HG02571 (cell line): ENCODE data around the gene OOSP1.
"Not testable (repeated sequence)": the region's sequence is repeated elsewhere in the genome, so short reads cannot be mapped to it uniquely, and the experiment has no call there.

ENCODE experiments used
- ATAC-seq: cut with Tn5 transposase; IDR thresholded peaks from one replicate; pipeline ENCODE4 v1.9.1; 2021; ENCODE audit warnings: mild to moderate bottlenecking, moderate library complexity; ENCODE audit not compliant: unreplicated experiment

Gene OOSP1, protein sequence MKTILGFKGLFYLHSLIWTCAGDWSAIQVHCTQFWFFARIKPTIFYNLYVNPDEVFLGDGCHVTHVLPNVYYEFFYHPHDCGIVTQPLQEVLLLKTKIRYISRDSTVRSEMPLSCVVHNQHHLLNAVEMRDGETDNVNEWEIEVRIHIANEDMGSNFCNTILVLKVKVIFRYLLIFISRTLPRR

DNA sequence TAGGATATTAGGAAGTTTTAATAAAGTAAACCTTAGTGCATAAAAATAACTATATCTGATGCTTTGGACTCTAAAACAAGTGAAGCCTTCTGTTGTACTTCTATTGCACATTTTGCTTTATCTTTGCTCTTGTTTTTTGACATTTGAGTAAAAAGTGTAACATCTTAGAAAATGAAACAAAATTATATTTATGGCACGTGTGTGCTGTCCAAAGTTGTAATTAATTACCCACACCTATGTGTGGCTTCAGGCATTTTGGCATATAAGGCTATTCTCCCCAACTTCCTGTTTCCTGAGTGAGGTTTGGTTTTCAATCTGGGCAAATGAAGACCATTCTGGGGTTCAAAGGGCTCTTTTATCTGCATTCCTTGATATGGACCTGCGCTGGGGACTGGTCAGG lies at the start of gene OOSP1:
TSS of gene OOSP1 (plus strand) at position 301 of the 400 bp plus-strand sequence. CDS start at position 324, 23 bp downstream.
- ATAC-seq: no peak

DNA sequence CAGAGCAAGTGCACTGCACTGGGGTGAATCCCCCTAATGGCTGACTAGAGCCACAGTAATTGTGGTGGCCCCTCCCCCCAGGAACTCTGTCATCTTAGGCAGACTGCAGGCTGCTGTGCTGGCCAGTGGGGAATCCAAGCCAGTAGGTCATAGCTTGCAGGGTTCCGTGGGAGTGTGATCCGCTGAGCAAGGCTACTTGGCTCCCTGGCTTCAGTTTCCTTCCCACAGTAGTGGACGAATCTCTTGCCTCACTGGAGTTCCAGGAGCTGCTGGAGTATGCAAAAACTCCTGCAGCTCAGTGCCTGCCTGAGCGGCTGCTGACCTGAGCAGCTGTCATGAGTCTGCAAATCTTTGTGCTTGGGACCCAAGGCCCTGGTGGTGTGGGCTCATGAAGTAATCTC lies 46.5 kb upstream of the OOSP1 start:
- ATAC-seq: no peak

DNA sequence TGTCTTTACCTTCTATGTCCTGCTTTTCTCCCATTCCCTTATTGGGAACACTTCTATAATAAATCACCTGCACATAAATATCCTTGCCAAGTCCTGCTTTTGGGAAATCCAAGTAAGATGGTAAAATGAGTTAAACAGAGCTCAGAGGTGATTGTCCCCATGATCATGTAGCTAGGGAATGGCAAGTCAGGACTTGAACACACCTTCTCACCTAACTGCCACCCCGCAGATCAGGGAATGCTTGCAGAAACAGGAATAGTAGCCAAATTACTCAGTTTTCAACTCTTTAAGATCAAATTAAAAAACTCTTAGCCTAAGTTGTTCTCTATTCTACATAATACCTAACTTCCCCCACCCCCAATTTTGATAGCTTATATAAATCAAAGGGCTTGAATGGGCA lies 43.6 kb upstream of the OOSP1 start:
- ATAC-seq: no peak

DNA sequence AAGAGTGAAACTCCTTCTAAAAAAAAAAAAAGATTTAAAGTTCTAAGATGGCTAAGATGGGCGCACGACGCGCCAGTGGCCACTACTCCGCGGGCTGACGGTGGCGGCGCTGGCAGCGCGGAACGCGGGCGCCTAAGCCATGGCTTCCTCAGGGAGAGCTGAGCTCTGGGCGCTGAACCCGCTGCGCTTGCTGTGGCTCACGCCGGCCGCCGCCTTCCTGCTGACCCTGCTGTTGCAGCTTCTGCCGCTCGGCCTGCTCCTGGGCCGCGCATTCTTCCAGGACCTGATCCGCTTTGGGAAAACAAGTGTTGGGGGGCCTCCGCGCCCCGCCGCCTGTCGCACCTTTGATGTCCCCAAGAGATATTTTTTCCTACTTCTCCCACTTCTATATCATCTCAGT lies 40.2 kb upstream of the OOSP1 start:
- no peak for ATAC-seq

DNA sequence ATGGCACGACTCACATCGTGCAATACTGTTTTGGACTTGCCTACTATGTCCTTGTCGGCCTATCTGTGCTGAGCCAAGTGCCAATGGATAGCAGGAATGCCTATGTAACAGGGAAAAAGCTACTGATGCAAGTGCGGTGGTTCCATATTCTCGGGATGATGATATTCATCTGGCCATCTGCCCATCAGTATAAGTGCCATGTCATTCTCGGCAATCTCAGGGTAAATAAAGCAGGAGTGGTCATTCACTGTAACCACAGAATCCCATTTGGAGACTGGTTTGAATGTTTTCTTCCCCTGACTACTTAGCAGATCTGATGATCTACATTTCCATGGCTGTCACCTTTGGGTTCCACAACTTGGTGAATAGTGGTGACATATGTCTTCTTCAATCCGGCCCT lies 39.6 kb upstream of the OOSP1 start:
- no peak for ATAC-seq

DNA sequence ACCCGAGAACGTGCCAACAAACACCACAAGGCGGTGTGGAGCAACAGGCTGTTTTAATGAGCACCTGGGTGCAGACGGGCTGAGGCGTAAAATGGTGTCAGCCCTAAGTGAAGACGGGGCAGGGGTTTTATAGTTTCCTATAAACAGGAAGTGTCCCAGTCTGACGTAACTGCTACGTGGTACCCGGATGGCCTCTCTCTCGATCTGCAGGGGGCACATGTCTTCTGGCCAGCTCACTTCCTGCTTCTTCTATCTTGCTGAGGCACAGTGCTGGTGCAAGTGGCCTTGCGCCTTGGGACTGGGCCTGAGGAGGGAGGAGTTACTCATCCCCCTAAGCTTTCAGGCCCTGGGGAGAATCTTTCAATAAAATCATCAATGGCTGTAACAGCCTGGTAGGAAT lies 38.7 kb upstream of the OOSP1 start:
- ATAC-seq: no peak

DNA sequence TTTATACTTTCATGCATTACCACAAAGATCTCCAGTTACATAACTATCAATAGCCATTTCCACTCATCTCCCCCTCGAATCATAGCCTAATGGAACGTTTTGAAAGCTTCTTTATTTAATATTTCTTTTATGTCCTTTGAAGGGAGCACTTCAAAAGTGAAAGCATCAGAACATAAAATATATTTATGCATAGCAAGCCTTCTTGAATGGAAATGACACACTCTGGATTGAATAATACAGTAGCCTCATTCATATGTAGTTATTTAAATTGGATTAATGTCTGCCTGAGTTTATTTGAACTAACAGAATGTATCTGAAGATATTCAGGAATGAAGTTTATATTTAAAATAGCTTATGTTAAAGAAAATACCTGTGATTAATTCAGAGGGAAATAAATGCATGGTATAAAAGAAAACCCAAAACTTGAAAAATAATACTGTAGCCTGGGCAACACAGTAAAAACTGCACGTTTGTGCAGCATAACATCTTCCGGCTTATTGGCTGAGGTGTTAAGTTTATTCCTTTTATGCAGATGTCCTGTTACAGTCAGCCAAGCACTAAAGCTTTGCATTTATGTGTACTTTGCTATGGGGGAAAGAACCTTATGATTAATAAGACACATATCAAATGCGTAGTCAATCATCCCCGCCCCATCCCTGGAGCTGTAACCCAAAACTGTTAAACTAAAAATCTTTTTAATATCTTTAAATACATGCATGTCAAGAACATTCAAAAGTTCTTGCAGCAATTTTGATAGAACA lies 37.7 kb upstream of the OOSP1 start:
- ATAC-seq: no peak

DNA sequence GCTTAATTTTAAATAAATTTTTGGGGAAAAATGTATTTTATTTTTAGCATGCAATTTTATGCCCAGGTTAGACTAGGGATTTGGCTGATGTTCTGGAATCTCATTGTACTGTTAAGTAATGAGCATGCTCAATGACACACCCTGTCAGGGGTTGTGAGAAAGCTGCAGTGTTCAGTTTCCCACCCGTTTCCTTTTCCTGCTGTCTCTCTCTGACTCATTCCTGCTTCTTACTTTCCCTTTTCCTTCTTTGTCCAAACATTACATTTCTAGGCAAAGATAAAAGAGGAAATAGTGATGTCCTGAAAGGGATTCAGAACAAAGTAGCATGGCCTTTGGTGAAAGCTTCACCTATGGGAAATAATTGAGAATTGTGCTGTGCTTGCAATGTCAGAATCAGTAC lies 36.9 kb upstream of the OOSP1 start:
- ATAC-seq: no peak

DNA sequence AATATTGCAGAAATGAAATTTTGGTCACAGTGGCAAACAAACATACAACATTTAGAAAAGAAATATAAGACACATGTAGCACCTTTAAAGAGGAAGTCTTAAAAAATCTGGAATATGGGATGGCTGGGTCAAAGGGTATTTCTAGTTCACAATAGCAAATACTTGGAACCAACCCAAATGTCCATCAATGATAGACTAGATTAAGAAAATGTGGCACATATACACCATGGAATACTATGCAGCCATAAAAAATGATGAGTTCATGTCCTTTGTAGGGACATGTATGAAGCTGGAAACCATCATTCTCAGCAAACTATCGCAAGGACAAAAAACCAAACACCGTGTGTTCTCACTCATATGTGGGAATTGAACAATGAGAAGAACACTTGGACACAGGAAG lies 34.7 kb upstream of the OOSP1 start:
- ATAC-seq: not testable (repeated sequence)

DNA sequence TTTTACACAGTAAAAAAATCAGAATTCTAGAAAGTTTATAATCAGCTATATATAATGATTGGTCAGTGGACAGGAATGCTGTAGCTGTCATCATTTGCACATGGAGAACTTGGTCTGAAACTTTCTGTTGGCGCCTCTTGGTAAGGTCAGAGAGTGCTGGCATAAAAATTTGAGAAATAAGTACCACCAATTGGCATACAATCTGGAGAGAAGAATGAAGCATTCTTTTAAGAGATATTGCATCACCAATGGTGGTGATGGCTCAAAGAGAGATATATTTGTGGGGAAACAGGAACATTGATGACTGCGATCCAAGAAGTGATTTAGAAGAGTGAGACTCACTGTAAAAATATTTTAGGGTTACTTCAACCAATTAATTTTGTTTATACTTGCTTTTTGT lies 19.8 kb upstream of the OOSP1 start:
- ATAC-seq: no peak

DNA sequence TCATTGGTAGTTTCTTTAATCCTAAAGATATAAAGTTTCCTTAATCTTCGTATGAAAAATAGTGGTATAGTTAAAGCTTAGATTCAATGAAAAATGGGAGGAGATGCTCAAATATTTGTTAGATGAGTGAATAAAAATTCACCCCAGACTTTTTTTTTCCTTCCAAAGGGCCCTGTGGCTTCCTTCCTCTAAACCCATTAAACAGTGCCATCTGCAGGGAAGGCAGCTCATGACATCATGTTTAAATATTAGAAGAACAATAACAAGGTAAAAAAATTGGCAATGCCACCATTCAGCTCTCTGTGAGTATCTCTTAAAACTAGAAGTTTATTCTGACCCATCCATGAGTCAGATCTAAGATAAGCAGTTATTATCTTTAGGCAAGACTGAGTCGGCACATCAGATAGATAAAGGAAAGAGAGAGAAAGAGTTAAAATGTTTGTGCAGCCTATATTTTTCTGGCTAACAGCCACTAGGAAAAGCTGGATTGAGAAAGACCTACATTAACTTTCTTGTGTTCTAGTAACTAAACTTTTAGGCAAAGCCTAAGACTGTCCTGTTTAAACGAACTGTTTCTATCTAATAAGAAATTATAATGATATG lies 19.1 kb upstream of the OOSP1 start:
- no peak for ATAC-seq

DNA sequence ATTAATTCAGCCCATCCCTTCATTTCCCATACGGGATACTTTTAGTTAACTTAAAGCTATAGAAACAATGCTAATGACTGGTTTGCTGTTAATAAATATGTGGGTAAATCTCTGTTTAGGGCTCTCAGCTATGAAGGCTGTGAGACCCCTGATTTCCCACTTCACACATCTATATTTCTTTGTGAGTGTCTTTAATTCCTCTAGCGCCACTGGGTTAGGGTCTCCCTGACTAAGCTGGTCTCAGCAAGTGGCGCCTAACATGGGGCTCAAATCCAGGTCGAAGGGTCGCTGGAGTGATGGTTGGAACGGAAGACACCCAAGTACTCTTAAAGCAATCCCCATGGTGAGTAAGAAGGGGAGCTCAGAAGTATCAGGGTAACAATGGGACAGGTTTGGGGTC lies 14.4 kb upstream of the OOSP1 start:
- no peak for ATAC-seq

DNA sequence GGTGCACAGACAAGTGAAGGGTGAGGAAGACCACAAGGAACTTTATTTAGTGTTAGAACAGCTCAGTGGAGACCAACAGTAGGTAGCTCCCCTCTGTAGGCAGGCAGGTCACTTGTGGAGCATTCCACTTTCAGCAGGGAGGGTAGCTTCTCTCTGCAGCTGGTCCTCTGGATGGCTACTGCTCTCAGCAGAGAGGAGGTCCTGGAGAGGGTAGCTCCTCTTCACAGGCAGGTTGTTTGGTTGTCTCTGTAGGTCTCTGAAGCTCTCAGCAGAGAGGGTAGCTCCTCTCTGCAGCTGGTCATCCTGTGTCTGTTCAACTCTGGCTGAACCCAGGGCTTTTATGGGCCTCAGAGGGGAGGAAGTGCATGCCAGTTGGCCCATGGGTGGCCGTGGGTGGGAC lies 6.5 kb upstream of the OOSP1 start:
- ATAC-seq: no peak

DNA sequence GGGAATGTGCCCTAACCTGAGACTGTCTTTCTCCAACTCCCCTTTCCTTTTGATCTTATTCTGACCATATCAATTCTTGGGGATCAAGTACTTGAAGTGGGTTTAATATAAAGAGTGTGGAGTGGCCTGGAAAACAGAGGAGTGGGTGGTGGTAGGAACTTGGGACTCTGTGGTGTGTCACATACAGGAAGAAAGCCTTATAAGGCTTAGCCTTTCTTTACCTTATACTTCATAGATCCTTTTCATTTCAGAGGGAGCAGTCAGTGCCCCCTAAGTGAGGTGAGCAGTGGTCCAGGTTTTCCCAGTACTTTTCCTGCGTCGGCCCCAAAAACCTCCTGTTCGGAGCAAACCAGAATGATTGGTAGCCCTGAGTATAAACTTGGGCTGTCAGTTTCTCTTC lies 486 bp downstream of the OOSP1 start:
- no peak for ATAC-seq

DNA sequence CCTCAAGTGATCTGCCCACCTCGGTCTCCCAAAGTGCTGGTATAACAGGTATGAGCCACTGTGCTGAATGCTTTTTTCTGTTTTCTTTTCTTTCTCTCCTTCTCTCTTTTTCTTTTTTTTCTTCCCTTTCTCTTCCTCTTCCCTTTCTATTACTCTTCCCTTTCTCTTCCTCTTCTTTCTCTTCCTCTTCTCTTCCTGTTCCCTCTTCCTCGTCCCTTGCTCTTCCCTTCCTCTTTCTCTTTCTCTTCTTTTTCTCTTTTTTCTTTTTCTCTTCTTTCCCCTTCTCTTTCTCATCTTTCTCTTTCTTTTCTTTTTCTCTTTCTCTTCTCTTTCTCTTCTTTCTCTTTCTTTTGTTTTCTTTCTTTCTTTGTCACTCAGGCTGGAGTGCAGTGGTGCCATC lies 1.2 kb downstream of the OOSP1 start:
- ATAC-seq: no peak

DNA sequence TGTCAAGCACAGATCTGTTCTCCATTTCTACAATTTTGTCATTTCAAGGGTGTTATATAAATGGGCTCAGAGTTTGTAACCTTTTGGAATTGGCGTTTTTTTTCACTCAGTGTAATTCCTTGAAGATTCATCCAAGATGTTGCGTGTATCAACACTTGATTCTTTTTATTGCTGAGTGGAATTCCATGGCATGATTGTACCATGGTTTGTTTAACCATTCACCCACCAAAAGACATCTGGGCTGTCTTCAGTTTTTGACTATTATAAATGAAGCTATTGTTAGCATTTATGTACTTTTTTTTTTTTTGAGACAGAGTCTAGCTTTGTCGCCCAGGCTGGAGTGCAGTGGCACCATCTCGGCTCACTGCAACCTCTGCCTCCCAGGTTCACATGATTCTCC lies 2.9 kb downstream of the OOSP1 start:
- ATAC-seq: no peak

DNA sequence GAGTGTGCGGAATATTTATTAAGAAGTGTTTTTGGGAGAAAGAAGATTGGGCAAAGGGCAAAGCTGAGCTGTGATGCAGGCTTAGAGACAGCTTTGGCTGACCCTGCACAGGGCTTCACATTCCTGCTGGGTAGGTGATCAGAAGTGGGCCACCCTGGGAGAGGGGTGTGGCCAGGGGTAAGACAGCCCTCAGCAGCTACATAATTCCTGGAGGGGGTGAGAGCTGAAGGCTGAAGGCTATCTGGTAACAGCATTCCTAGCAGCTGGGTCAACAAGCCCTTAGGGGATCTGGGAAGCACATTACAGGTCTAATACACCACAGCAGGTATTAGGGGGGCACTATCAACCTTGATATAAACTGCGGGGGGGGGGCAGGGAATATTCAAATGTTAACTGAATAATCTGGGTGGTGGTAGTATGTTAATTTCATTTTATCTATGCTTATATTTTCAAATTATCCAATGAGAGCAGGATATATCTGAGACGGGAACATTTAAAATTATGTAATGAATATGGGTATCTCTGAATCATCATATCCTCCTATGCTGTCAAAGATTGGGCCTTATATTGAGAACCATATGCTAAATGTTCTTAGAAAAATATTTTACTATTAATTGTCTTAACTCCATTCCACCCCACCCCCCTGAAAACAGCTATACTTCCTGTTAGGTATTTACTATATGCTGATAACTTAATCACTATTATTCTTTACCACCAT lies 5.9 kb downstream of the OOSP1 start:
- ATAC-seq: no peak

DNA sequence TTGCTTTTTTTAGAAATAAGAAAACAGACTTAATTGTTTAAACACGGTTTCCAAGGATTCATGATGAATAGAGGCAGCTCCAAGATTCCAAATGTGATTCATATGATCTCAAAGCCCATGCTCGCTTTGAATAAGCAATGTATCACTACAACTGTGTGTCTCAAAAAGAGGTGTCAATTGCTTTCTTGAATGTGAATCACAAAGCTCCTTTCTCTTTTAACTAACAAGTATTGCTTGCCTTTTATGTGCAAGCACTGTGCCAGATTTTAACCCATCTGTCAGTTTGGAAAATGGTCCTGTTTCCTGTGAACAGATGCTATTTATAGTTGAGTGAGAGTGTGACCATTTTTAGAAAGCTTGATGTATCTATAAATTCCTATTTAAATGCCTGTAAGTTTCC lies 6.5 kb downstream of the OOSP1 start:
- ATAC-seq: no peak

DNA sequence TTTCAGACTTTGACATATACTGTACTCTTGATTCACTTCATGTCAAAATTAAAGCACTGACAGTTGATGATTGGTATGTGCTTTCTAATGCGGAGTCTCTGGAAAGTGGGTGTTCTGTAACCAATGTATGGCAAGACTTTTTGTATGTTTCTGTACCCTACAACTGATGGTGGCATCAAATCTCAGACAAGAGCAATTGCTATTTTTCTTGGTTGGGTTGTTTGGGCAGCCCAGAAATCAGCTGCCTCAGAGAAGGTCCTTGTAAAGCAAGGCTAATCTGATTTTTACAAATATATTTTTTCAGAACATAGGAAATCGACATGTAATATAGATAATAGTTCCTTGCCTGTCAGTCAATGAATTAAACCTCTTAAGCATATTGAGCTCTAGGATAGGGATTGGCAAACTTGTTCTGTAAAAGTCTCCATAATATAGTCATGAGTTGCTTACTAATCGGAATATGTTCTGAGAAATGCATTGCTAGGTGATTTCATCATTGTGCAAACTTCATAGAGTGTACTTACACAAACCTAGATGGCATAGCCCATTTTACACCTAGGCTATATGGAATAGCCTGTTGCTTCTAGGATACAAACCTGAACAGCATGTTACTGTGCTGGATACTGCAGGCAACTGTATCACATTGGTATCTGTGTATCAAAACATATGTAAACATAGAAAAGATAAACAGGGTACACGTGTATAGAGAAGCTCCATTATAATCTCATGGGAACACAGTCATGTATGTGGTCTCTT lies 15.4 kb downstream of the OOSP1 start:
- ATAC-seq: no peak

DNA sequence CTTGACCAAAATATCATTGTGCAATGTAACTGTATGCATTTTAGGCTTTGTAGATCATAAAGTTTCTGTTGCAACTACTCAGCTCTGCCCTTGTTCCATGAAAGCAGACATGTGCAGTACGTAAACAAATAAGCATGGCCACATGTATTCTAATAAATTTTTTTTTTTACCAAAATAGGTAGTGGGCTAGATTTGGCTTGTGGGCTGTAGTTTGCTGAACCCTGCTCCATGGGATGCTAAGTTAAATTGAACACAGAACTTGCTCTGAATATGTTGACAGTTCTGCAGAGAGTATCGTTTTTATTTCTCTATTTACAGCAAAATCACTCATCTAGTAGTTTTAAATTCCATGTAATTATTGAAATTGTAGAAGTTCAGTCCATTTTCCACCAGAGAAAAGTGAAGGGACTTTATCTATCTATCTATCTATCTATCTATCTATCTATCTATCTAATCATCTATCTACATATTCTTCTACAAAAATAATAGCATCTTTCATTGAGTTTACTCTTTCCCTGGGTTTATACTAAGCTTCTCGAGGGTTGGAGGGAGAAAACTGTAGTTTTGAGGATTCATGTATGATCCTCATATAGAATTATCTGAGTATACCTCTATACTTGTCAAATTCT lies 16.1 kb downstream of the OOSP1 start:
- no peak for ATAC-seq

DNA sequence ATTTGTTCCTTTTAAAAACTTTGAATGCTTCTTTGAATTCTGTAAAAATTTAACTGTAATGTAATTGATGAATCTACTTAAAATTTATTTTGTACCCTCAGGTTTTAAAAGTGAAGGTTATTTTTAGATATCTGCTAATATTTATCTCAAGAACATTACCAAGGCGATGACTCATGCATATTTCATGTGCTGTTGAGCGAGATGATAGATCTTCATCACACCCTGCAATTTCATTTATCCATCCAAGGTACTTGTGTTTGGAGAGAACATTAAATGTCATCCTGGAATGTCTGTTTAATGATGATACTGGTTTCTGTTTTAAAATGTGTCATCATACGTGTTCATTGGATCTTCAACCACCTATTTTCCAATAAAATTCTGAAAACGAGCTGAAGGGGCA lies 18.9 kb downstream of the OOSP1 start:
- ATAC-seq: no peak
